GM23338 (cell line): Measurements from ENCODE around the gene PRELID2. TPM values are rescaled to one million over a fixed set of nuclear protein-coding genes. Genes with fewer than 3 reads are reported as not detected.

Experiments
- ATAC-seq: fragments of 200-7000 bp; cut with Tn5 transposase; 3 replicates; pipeline ENCODE4 v1.9.1; 2020
- DNase-seq: peaks from one replicate; pipeline ENCODE4 v3.0.0-alpha.2; 2015; ENCODE audit warnings: low spot score
- H2AFZ ChIP-seq: fragments of 200-600 bp; sonication (generic); 2 replicates; pipeline ENCODE4 v1.8.0; 2016; ENCODE audit warnings: antibody characterized with exemption, mild to moderate bottlenecking, moderate library complexity
- H3F3A ChIP-seq: fragments of 200-600 bp; sonication (generic); replicated peaks from 2 replicates; pipeline ENCODE4 v1.8.0; 2017; ENCODE audit warnings: antibody characterized with exemption, mixed run types, low read depth
- H3K27ac ChIP-seq: fragments of 200-600 bp; sonication (generic); 2 replicates; pipeline ENCODE4 v1.6.1; 2016; ENCODE audit warnings: low read depth
- H3K27me3 ChIP-seq: fragments of 200-600 bp; sonication (generic); 2 replicates; pipeline ENCODE4 v1.8.0; 2016; ENCODE audit warnings: mild to moderate bottlenecking, mixed run types, moderate library complexity; ENCODE audit not compliant: insufficient read depth
- H3K36me3 ChIP-seq: fragments of 200-600 bp; sonication (generic); 2 replicates; pipeline ENCODE4 v1.8.0; 2016; ENCODE audit warnings: mild to moderate bottlenecking; ENCODE audit not compliant: insufficient read depth
- H3K4me1 ChIP-seq: fragments of 200-600 bp; sonication (generic); 2 replicates; pipeline ENCODE4 v1.8.0; 2016; ENCODE audit warnings: mild to moderate bottlenecking, moderate library complexity; ENCODE audit not compliant: insufficient read depth
- H3K4me2 ChIP-seq: fragments of 200-600 bp; sonication (generic); 2 replicates; pipeline ENCODE4 v1.7.1; 2017; ENCODE audit warnings: mixed run types
- H3K4me3 ChIP-seq: fragments of 200-600 bp; sonication (generic); 2 replicates; pipeline ENCODE4 v1.6.1; 2016; ENCODE audit warnings: mixed run types
- H3K79me2 ChIP-seq: fragments of 200-600 bp; sonication (generic); replicated peaks from 2 replicates; pipeline ENCODE4 v1.8.0; 2017; ENCODE audit warnings: mild to moderate bottlenecking; ENCODE audit not compliant: insufficient read depth
- H3K9me2 ChIP-seq: fragments of 200-600 bp; sonication (generic); 2 replicates; pipeline ENCODE4 v1.8.0; 2017; ENCODE audit not compliant: insufficient read depth
- H4K20me1 ChIP-seq: fragments of 200-600 bp; sonication (generic); replicated peaks from 2 replicates; pipeline ENCODE4 v1.8.0; 2017; ENCODE audit warnings: mild to moderate bottlenecking; ENCODE audit not compliant: insufficient read depth
- H3K27ac Mint-ChIP-seq: 2 replicates; pipeline ENCODE4 v1.8.0; 2020; ENCODE audit warnings: inconsistent platforms, mild to moderate bottlenecking, moderate library complexity, mixed read lengths
- H3K27me3 Mint-ChIP-seq: 3 replicates; pipeline ENCODE4 v1.8.0; 2022; ENCODE audit warnings: low read depth, mild to moderate bottlenecking, moderate library complexity, mixed read lengths, inconsistent platforms; ENCODE audit not compliant: insufficient read depth, poor library complexity
- H3K36me3 Mint-ChIP-seq: 3 replicates; pipeline ENCODE4 v1.8.0; 2021; ENCODE audit warnings: low read depth, mild to moderate bottlenecking, inconsistent platforms, moderate library complexity, mixed read lengths
- H3K4me1 Mint-ChIP-seq: 3 replicates; pipeline ENCODE4 v1.8.0; 2020; ENCODE audit warnings: mild to moderate bottlenecking, inconsistent platforms, mixed read lengths
- H3K4me3 Mint-ChIP-seq: 3 replicates; pipeline ENCODE4 v1.8.0; 2021; ENCODE audit warnings: moderate library complexity, mild to moderate bottlenecking, inconsistent platforms, mixed read lengths
- H3K9me3 Mint-ChIP-seq: 3 replicates; pipeline ENCODE4 v1.8.0; 2020; ENCODE audit warnings: moderate library complexity, mild to moderate bottlenecking, inconsistent platforms, mixed read lengths
- CREB1 ChIP-seq: fragments of 250-450 bp; sonication (Bioruptor Pico); IDR thresholded peaks from 2 replicates; pipeline ENCODE4 v1.5.0; 2020; ENCODE audit warnings: low read depth, mild to moderate bottlenecking, moderate library complexity
- EZH2 ChIP-seq: fragments of 200-600 bp; sonication (generic); IDR thresholded peaks from one replicate; pipeline ENCODE4 v1.8.0; 2017; ENCODE audit warnings: antibody characterized with exemption, mild to moderate bottlenecking, low read depth; ENCODE audit not compliant: unreplicated experiment
- EZH2phosphoT487 ChIP-seq: fragments of 200-600 bp; sonication (generic); IDR thresholded peaks from one replicate; pipeline ENCODE4 v1.8.1; 2018; ENCODE audit warnings: antibody characterized with exemption; ENCODE audit not compliant: unreplicated experiment
- JUNB ChIP-seq: IDR thresholded peaks from one replicate; pipeline ENCODE4 v1.6.1; 2016; ENCODE audit warnings: antibody characterized with exemption; ENCODE audit not compliant: unreplicated experiment
- NANOG ChIP-seq: IDR thresholded peaks from 2 replicates; pipeline ENCODE4 v1.6.1; 2016; ENCODE audit warnings: antibody characterized with exemption, borderline replicate concordance
- POLR2AphosphoS5 ChIP-seq: IDR thresholded peaks from 2 replicates; pipeline ENCODE4 v1.6.1; 2016; ENCODE audit warnings: antibody characterized with exemption, low read depth
- STAT1 ChIP-seq: IDR thresholded peaks from one replicate; pipeline ENCODE4 v1.6.1; 2016; ENCODE audit warnings: antibody characterized with exemption; ENCODE audit not compliant: unreplicated experiment
- ZNF114 ChIP-seq: fragments of 250-450 bp; sonication (Bioruptor Pico); IDR thresholded peaks from 2 replicates; pipeline ENCODE4 v1.5.0; 2020; ENCODE audit warnings: mild to moderate bottlenecking, moderate library complexity
- ZNF331 ChIP-seq: fragments of 250-450 bp; sonication (Bioruptor Pico); IDR thresholded peaks from 2 replicates; pipeline ENCODE4 v1.5.0; 2020; ENCODE audit warnings: low read depth, mild to moderate bottlenecking, moderate library complexity
- polyA plus RNA-seq: library from polyadenylated mRNA; unstranded; fragments of >200 nt; fragmentation: Nextera tagmentation; extraction: Ambion mirVana; gene quantifications from 2 replicates; pipeline ENCODE4 v1.2.1, GENCODE V29; 2016
- total RNA-seq: library from RNA; depleted of rRNA; stranded (reverse); fragments of >200 nt; shearing (Covaris generic); gene quantifications from 2 replicates; pipeline ENCODE4 v1.2.3, GENCODE V29; 2014
- TF ChIP-seq, protein P1 (sequence below): IDR thresholded peaks from one replicate; pipeline ENCODE4 v1.6.1; 2018; ENCODE audit warnings: antibody characterized with exemption; ENCODE audit not compliant: unreplicated experiment
- TF ChIP-seq, protein P2 (sequence below), 2 experiments: fragments of 200-600 bp in 1 of 2; sonication (generic) in 1 of 2; conservative IDR thresholded peaks; 2 replicates each; pipeline versions ENCODE4 v1.5.1 to v1.6.1; 2016 to 2017; ENCODE audit warnings: antibody characterized with exemption in 2 of 2, low read depth in 2 of 2, mild to moderate bottlenecking in 2 of 2, moderate library complexity in 1 of 2
- TF ChIP-seq, protein P3 (sequence below): fragments of 250-450 bp; sonication (Bioruptor Pico); IDR thresholded peaks from 2 replicates; pipeline ENCODE4 v1.5.0; 2020; ENCODE audit warnings: mild to moderate bottlenecking, moderate library complexity
- TF ChIP-seq, protein P4 (sequence below): IDR thresholded peaks from 2 replicates; pipeline ENCODE4 v1.6.1; 2016; ENCODE audit warnings: antibody characterized with exemption

PRELID2 gene
- total and polyA plus RNA-seq, 2 experiments from 2014 or later, result 9.3 to 9.8 TPM

DNA sequence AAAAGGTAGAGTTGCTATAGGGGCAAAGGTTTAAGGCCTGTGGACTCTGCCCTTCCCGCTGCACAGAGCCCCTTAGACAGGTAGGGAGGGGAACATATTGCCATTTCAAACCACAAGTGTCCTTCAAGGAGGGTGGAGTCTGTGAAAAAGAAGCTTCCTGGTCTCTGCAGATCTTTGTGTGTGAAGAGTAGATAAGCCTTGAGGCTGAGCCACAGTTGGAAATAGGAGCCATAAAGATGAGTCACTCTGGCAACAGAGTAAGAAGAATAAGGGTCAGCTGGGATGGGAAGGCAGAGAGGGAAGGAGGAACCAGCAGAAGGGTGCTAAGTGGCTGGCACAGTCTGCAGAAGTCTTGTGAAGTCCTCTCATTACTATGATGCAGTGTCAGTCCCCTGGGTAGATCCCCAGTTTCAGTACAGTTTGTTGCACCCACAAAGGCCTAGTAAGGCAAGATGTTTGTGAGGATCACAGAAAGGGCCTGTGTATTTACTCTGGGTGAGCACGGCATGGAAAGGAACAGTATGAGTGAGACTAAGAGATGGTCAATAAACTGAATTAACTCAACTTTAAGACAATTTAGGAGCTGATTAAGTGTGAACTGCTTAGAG lies 19.6 kb upstream of the PRELID2 start:
- Histone ChIP-seq H3F3A (no peaks in the 10 kb centered on the region), H3K36me3 (no peaks in the 10 kb centered on the region), H3K27me3 (no peaks in the 10 kb centered on the region), H3K9me2 (no peaks in the 10 kb centered on the region), H4K20me1 (no peaks in the 10 kb centered on the region), H2AFZ (no peak overlapping the region), H3K4me1 (0 out of 2 replicates have a peak, but pooled peaks cover 6% of the 10 kb centered on the region), H3K79me2 (no peaks in the 10 kb centered on the region), H3K27ac (no peak overlapping the region), H3K4me2 (no peak overlapping the region), H3K4me3 (no peak overlapping the region)
- no peak overlapping the region for H3K27ac Mint-ChIP-seq
- peaks cover 1% of the 10 kb centered on the region for H3K27me3 Mint-ChIP-seq
- H3K4me1 Mint-ChIP-seq, result peaks cover 15% of the 10 kb centered on the region; the same call in 2 of the 3 replicates
- ATAC-seq (no peak), DNase-seq (no peak)
- H3K36me3 Mint-ChIP-seq, result no peaks in the 10 kb centered on the region
- TF ChIP-seq STAT1, result no peak
- TF ChIP-seq, protein P1, sequence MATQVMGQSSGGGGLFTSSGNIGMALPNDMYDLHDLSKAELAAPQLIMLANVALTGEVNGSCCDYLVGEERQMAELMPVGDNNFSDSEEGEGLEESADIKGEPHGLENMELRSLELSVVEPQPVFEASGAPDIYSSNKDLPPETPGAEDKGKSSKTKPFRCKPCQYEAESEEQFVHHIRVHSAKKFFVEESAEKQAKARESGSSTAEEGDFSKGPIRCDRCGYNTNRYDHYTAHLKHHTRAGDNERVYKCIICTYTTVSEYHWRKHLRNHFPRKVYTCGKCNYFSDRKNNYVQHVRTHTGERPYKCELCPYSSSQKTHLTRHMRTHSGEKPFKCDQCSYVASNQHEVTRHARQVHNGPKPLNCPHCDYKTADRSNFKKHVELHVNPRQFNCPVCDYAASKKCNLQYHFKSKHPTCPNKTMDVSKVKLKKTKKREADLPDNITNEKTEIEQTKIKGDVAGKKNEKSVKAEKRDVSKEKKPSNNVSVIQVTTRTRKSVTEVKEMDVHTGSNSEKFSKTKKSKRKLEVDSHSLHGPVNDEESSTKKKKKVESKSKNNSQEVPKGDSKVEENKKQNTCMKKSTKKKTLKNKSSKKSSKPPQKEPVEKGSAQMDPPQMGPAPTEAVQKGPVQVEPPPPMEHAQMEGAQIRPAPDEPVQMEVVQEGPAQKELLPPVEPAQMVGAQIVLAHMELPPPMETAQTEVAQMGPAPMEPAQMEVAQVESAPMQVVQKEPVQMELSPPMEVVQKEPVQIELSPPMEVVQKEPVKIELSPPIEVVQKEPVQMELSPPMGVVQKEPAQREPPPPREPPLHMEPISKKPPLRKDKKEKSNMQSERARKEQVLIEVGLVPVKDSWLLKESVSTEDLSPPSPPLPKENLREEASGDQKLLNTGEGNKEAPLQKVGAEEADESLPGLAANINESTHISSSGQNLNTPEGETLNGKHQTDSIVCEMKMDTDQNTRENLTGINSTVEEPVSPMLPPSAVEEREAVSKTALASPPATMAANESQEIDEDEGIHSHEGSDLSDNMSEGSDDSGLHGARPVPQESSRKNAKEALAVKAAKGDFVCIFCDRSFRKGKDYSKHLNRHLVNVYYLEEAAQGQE, result no peak
- TF ChIP-seq ZNF114 (CRISPR knock-in tag), result no peak
- TF ChIP-seq CREB1 (CRISPR knock-in tag), result no peak
- TF ChIP-seq, protein P2, sequence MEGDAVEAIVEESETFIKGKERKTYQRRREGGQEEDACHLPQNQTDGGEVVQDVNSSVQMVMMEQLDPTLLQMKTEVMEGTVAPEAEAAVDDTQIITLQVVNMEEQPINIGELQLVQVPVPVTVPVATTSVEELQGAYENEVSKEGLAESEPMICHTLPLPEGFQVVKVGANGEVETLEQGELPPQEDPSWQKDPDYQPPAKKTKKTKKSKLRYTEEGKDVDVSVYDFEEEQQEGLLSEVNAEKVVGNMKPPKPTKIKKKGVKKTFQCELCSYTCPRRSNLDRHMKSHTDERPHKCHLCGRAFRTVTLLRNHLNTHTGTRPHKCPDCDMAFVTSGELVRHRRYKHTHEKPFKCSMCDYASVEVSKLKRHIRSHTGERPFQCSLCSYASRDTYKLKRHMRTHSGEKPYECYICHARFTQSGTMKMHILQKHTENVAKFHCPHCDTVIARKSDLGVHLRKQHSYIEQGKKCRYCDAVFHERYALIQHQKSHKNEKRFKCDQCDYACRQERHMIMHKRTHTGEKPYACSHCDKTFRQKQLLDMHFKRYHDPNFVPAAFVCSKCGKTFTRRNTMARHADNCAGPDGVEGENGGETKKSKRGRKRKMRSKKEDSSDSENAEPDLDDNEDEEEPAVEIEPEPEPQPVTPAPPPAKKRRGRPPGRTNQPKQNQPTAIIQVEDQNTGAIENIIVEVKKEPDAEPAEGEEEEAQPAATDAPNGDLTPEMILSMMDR (conservative IDR thresholded peaks at IDR 0.05; ENCODE audit: low read depth in 2 of 2), result no peak
- no peak for TF ChIP-seq POLR2AphosphoS5
- TF ChIP-seq, protein P3, sequence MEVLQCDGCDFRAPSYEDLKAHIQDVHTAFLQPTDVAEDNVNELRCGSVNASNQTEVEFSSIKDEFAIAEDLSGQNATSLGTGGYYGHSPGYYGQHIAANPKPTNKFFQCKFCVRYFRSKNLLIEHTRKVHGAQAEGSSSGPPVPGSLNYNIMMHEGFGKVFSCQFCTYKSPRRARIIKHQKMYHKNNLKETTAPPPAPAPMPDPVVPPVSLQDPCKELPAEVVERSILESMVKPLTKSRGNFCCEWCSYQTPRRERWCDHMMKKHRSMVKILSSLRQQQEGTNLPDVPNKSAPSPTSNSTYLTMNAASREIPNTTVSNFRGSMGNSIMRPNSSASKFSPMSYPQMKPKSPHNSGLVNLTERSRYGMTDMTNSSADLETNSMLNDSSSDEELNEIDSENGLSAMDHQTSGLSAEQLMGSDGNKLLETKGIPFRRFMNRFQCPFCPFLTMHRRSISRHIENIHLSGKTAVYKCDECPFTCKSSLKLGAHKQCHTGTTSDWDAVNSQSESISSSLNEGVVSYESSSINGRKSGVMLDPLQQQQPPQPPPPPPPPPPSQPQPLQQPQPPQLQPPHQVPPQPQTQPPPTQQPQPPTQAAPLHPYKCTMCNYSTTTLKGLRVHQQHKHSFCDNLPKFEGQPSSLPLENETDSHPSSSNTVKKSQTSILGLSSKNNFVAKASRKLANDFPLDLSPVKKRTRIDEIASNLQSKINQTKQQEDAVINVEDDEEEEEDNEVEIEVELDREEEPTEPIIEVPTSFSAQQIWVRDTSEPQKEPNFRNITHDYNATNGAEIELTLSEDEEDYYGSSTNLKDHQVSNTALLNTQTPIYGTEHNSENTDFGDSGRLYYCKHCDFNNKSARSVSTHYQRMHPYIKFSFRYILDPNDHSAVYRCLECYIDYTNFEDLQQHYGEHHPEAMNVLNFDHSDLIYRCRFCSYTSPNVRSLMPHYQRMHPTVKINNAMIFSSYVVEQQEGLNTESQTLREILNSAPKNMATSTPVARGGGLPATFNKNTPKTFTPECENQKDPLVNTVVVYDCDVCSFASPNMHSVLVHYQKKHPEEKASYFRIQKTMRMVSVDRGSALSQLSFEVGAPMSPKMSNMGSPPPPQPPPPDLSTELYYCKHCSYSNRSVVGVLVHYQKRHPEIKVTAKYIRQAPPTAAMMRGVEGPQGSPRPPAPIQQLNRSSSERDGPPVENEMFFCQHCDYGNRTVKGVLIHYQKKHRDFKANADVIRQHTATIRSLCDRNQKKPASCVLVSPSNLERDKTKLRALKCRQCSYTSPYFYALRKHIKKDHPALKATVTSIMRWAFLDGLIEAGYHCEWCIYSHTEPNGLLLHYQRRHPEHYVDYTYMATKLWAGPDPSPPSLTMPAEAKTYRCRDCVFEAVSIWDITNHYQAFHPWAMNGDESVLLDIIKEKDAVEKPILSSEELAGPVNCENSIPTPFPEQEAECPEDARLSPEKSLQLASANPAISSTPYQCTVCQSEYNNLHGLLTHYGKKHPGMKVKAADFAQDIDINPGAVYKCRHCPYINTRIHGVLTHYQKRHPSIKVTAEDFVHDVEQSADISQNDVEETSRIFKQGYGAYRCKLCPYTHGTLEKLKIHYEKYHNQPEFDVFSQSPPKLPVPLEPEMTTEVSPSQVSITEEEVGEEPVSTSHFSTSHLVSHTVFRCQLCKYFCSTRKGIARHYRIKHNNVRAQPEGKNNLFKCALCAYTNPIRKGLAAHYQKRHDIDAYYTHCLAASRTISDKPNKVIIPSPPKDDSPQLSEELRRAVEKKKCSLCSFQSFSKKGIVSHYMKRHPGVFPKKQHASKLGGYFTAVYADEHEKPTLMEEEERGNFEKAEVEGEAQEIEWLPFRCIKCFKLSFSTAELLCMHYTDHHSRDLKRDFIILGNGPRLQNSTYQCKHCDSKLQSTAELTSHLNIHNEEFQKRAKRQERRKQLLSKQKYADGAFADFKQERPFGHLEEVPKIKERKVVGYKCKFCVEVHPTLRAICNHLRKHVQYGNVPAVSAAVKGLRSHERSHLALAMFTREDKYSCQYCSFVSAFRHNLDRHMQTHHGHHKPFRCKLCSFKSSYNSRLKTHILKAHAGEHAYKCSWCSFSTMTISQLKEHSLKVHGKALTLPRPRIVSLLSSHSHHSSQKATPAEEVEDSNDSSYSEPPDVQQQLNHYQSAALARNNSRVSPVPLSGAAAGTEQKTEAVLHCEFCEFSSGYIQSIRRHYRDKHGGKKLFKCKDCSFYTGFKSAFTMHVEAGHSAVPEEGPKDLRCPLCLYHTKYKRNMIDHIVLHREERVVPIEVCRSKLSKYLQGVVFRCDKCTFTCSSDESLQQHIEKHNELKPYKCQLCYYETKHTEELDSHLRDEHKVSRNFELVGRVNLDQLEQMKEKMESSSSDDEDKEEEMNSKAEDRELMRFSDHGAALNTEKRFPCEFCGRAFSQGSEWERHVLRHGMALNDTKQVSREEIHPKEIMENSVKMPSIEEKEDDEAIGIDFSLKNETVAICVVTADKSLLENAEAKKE (CRISPR knock-in tag), result no peak
- no peak for TF ChIP-seq JUNB
- TF ChIP-seq, protein P4, sequence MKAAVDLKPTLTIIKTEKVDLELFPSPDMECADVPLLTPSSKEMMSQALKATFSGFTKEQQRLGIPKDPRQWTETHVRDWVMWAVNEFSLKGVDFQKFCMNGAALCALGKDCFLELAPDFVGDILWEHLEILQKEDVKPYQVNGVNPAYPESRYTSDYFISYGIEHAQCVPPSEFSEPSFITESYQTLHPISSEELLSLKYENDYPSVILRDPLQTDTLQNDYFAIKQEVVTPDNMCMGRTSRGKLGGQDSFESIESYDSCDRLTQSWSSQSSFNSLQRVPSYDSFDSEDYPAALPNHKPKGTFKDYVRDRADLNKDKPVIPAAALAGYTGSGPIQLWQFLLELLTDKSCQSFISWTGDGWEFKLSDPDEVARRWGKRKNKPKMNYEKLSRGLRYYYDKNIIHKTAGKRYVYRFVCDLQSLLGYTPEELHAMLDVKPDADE, result no peak
- TF ChIP-seq ZNF331 (CRISPR knock-in tag), result no peak
- no peak for TF ChIP-seq EZH2phosphoT487
- no peak for TF ChIP-seq NANOG
- no peak for TF ChIP-seq EZH2
- H3K9me3 Mint-ChIP-seq, result no peaks in the 10 kb centered on the region
- H3K4me3 Mint-ChIP-seq, result no peak overlapping the region
